Loucy (cell line): ENCODE measurements around the gene METTL15.

ENCODE experiments used
- H2AFZ ChIP-seq: fragments of 200-600 bp; sonication (generic); 2 replicates; pipeline ENCODE4 v1.6.0; 2016; ENCODE audit warnings: antibody characterized with exemption, mild to moderate bottlenecking, low read length, moderate library complexity
- H3F3A ChIP-seq: fragments of 200-600 bp; 2 replicates; pipeline ENCODE4 v1.6.0; 2016; ENCODE audit warnings: antibody characterized with exemption, low read depth, mild to moderate bottlenecking
- H3K27me3 ChIP-seq: fragments of 200-600 bp; sonication (generic); 2 replicates; pipeline ENCODE4 v1.6.1; 2014; ENCODE audit warnings: low read length, mild to moderate bottlenecking; ENCODE audit not compliant: insufficient read depth, poor library complexity, severe bottlenecking
- H3K36me3 ChIP-seq: fragments of 200-600 bp; sonication (generic); 2 replicates; pipeline ENCODE4 v1.6.1; 2016; ENCODE audit warnings: low read length; ENCODE audit not compliant: insufficient read depth
- H3K4me1 ChIP-seq: fragments of 200-600 bp; sonication (generic); 2 replicates; pipeline ENCODE4 v1.5.1; 2014; ENCODE audit warnings: low read length, mild to moderate bottlenecking; ENCODE audit not compliant: insufficient read depth, poor library complexity, severe bottlenecking
- H3K4me2 ChIP-seq: fragments of 200-600 bp; sonication (generic); 2 replicates; pipeline ENCODE4 v1.6.0; 2014; ENCODE audit warnings: antibody characterized with exemption, low read length, low read depth, mild to moderate bottlenecking; ENCODE audit not compliant: poor library complexity, severe bottlenecking
- H3K4me3 ChIP-seq: fragments of 200-600 bp; sonication (generic); 2 replicates; pipeline ENCODE4 v1.5.1; 2014; ENCODE audit warnings: low read length, mild to moderate bottlenecking, mixed read lengths; ENCODE audit not compliant: poor library complexity, severe bottlenecking
- H3K79me2 ChIP-seq: fragments of 200-600 bp; sonication (generic); 2 replicates; pipeline ENCODE4 v1.6.1; 2014; ENCODE audit warnings: low read length; ENCODE audit not compliant: insufficient read depth
- H3K9ac ChIP-seq: fragments of 200-600 bp; sonication (generic); 2 replicates; pipeline ENCODE4 v1.6.0; 2014; ENCODE audit warnings: mild to moderate bottlenecking, low read depth, low read length, moderate library complexity; ENCODE audit not compliant: poor library complexity, severe bottlenecking
- H3K9me2 ChIP-seq: fragments of 200-600 bp; sonication (generic); replicated peaks from 2 replicates; pipeline ENCODE4 v1.6.1; 2016; ENCODE audit warnings: low read depth, low read length, mixed read lengths
- H3K9me3 ChIP-seq: fragments of 200-600 bp; sonication (generic); 2 replicates; pipeline ENCODE4 v1.6.1; 2014; ENCODE audit warnings: mild to moderate bottlenecking, antibody characterized with exemption, low read length, low read depth; ENCODE audit not compliant: insufficient read depth
- H4K20me1 ChIP-seq: fragments of 200-600 bp; sonication (generic); 2 replicates; pipeline ENCODE4 v1.6.0; 2014; ENCODE audit warnings: antibody characterized with exemption, low read length, mild to moderate bottlenecking; ENCODE audit not compliant: insufficient read depth, poor library complexity, severe bottlenecking
- EZH2phosphoT487 ChIP-seq: fragments of 200-600 bp; IDR thresholded peaks from 2 replicates; pipeline ENCODE4 v1.6.1; 2018; ENCODE audit warnings: antibody characterized with exemption, mild to moderate bottlenecking, moderate library complexity, borderline replicate concordance
- TF ChIP-seq, protein P1 (sequence below): fragments of 200-600 bp; sonication (generic); conservative IDR thresholded peaks from 2 replicates; pipeline ENCODE4 v1.5.1; 2014; ENCODE audit warnings: mild to moderate bottlenecking, antibody characterized with exemption, low read length

METTL15 gene

DNA sequence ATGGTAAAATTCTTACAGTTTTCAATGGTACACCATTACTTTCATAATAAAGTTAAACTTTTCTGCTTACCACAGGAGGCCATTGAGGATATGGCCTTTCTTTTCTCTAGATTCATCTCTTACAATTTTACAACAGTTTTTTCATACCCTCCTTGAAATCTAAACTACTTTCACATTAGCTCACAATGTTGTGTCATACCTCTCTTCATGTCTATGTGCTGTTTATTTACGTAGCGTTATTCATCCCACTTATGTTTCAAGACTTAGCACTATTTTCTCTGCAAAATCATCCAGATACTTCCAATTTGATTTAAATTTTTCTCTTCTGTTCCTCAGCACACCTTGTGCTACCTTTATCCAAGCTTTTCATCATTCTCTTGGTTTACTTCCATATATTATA, 123.3 kb downstream of the METTL15 start:
- no peaks in the 10 kb centered on the region for H3K9me2 ChIP-seq
- H3K4me3 ChIP-seq, result no peak overlapping the region
- H3K36me3 ChIP-seq, result no peaks in the 10 kb centered on the region
- no peaks in the 10 kb centered on the region for H3K27me3 ChIP-seq
- H3K9me3 ChIP-seq, result no peaks in the 10 kb centered on the region
- no peaks in the 10 kb centered on the region for H3K4me1 ChIP-seq
- H3K4me2 ChIP-seq, result no peak overlapping the region
- no peaks in the 10 kb centered on the region for H4K20me1 ChIP-seq
- TF ChIP-seq, protein P1, sequence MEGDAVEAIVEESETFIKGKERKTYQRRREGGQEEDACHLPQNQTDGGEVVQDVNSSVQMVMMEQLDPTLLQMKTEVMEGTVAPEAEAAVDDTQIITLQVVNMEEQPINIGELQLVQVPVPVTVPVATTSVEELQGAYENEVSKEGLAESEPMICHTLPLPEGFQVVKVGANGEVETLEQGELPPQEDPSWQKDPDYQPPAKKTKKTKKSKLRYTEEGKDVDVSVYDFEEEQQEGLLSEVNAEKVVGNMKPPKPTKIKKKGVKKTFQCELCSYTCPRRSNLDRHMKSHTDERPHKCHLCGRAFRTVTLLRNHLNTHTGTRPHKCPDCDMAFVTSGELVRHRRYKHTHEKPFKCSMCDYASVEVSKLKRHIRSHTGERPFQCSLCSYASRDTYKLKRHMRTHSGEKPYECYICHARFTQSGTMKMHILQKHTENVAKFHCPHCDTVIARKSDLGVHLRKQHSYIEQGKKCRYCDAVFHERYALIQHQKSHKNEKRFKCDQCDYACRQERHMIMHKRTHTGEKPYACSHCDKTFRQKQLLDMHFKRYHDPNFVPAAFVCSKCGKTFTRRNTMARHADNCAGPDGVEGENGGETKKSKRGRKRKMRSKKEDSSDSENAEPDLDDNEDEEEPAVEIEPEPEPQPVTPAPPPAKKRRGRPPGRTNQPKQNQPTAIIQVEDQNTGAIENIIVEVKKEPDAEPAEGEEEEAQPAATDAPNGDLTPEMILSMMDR, result no peak
- no peak overlapping the region for H2AFZ ChIP-seq
- H3F3A ChIP-seq, result no peaks in the 10 kb centered on the region
- no peaks in the 10 kb centered on the region for H3K79me2 ChIP-seq
- H3K9ac ChIP-seq, result no peak overlapping the region

DNA sequence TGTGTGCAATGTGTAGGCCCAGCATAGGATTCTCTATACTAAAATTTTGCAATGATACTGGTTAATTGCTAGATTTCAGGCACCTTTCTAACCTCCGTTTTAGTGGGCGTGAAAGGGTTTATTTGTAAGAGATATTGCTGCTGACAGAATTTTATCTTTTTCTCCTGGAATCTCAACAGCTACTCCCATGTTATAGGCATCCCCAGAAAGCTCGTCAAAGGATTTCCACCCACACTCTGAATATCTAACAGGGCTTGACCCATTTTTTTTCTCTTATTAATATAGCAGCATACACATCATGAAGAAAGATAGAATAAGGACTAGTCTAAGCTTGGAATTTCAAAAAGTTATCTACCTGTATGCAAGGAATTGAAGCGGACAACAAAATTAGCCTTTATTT, 124.5 kb downstream of the METTL15 start:
- H3K36me3 ChIP-seq, result no peaks in the 10 kb centered on the region
- H3K4me3 ChIP-seq, result no peak overlapping the region
- no peak overlapping the region for H3K4me2 ChIP-seq
- H3K9me3 ChIP-seq, result no peaks in the 10 kb centered on the region
- H3K27me3 ChIP-seq, result no peaks in the 10 kb centered on the region
- no peak overlapping the region for H3K9ac ChIP-seq
- no peaks in the 10 kb centered on the region for H3K79me2 ChIP-seq
- no peak for TF ChIP-seq EZH2phosphoT487
- TF ChIP-seq, protein P1, result no peak
- H3K9me2 ChIP-seq, result no peaks in the 10 kb centered on the region
- H3F3A ChIP-seq, result no peaks in the 10 kb centered on the region
- no peaks in the 10 kb centered on the region for H4K20me1 ChIP-seq
- no peak overlapping the region for H2AFZ ChIP-seq
- no peaks in the 10 kb centered on the region for H3K4me1 ChIP-seq

DNA sequence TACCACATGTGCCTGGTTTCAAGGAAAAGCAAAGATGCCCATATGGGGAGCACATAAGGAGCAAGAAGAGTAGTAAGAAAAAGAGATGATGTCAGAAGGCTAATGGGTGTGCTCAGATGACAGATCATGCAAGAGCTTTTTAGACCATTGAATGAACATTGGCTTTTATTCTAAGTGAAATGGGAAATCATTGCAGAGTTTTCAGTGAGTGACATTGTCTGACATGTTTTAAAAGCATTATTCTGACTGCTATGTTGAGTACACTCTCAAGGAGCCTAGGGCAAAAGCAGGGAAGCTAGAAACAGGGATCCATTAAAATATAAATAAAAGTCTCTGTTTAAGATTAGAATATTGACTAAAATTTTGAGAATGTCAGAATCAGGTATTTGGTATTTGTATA, 133.6 kb downstream of the METTL15 start:
- Histone ChIP-seq H3K36me3 (no peaks in the 10 kb centered on the region), H4K20me1 (no peaks in the 10 kb centered on the region), H3K9me3 (no peaks in the 10 kb centered on the region), H3K4me1 (no peaks in the 10 kb centered on the region), H3K27me3 (no peaks in the 10 kb centered on the region), H3K9ac (no peak overlapping the region), H3K9me2 (no peaks in the 10 kb centered on the region), H3K4me2 (no peak overlapping the region), H2AFZ (no peak overlapping the region), H3K4me3 (no peak overlapping the region), H3F3A (no peaks in the 10 kb centered on the region), H3K79me2 (no peaks in the 10 kb centered on the region)
- TF ChIP-seq, protein P1, result no peak
- TF ChIP-seq EZH2phosphoT487, result no peak
